Retina (tissue), 1 donor: ENCODE measurements around the gene ZNF766.
A peak's percentile ranks its signal among the peaks of the same experiment; 100 is the strongest.
"Not testable (repeated sequence)": the region's sequence is repeated elsewhere in the genome, so short reads cannot be mapped to it uniquely, and the experiment has no call there.

ENCODE experiments used
- DNase-seq: peaks from one replicate; pipeline ENCODE4 v3.0.0-alpha.2; 2016

The ZNF766 gene

GRCh38 chr19:52277471-52277870 lies 8.1 kb downstream of the ZNF766 start:
- DNase-seq, result no peak

- DNase-seq, result no peak
Observed at GRCh38 chr19:52286256-52286655, 16.9 kb downstream of the ZNF766 start.

GRCh38 chr19:52291781-52292180 lies 22.4 kb downstream of the ZNF766 start:
- no peak for DNase-seq

GRCh38 chr19:52292946-52293345 lies 23.6 kb downstream of the ZNF766 start:
- DNase-seq, result not testable (repeated sequence)

GRCh38 chr19:52296400-52296772 lies 27.0 kb downstream of the ZNF766 start:
- no peak for DNase-seq

- DNase-seq, result peak; percentile 92
Observed at GRCh38 chr19:52296773-52297600, 27.6 kb downstream of the ZNF766 start, which contains the start of gene ZNF480. TSS of gene ZNF480 (plus strand) at chr19:52297169. CDS start at chr19:52300413, 3,244 bp downstream.

- DNase-seq, result peak; percentile 36
Observed at GRCh38 chr19:52297601-52298364, 28.4 kb downstream of the ZNF766 start.

GRCh38 chr19:52307275-52307674 lies 37.9 kb downstream of the ZNF766 start:
- peak; percentile 43 for DNase-seq

GRCh38 chr19:52322429-52322828 lies 53.0 kb downstream of the ZNF766 start:
- no peak for DNase-seq

- no peak for DNase-seq
Observed at GRCh38 chr19:52331757-52332156, 62.4 kb downstream of the ZNF766 start.

GRCh38 chr19:52335768-52336116 lies 66.4 kb downstream of the ZNF766 start:
- DNase-seq, result no peak

- peak; percentile 95 for DNase-seq
Observed at GRCh38 chr19:52336117-52336790, 66.9 kb downstream of the ZNF766 start, which contains the start of gene ZNF610. TSS of gene ZNF610 (plus strand) at chr19:52336243. CDS start at chr19:52349173, 12,930 bp downstream.

GRCh38 chr19:52336791-52337381 lies 67.5 kb downstream of the ZNF766 start:
- no peak for DNase-seq

GRCh38 chr19:52339022-52339421 lies 69.6 kb downstream of the ZNF766 start:
- not testable (repeated sequence) for DNase-seq

GRCh38 chr19:52343548-52343947 lies 74.2 kb downstream of the ZNF766 start:
- DNase-seq, result peak; percentile 79

GRCh38 chr19:52345162-52345561 lies 75.8 kb downstream of the ZNF766 start:
- DNase-seq, result no peak
